Neural progenitor cell (in vitro differentiated cells): ENCODE data around the gene CLDN22. TPM values are rescaled to one million over a fixed set of nuclear protein-coding genes. Genes with fewer than 3 reads are reported as not detected.

ENCODE experiments used
- DNase-seq: peaks from one replicate; pipeline ENCODE4 v3.0.0-alpha.2; 2016; ENCODE audit warnings: low spot score
- H2AFZ ChIP-seq: fragments of 200-600 bp; sonication (generic); replicated peaks from 2 replicates; pipeline ENCODE4 v1.6.1; 2016; ENCODE audit warnings: antibody characterized with exemption
- H3F3A ChIP-seq: fragments of 200-600 bp; sonication (generic); 2 replicates; pipeline ENCODE4 v1.6.1; 2016; ENCODE audit warnings: antibody characterized with exemption, low read depth
- H3K27ac ChIP-seq: fragments of 200-600 bp; sonication (generic); 2 replicates; pipeline ENCODE4 v1.5.1; 2016; ENCODE audit warnings: mild to moderate bottlenecking
- H3K27me3 ChIP-seq: fragments of 200-600 bp; sonication (generic); 2 replicates; pipeline ENCODE4 v1.6.1; 2016; ENCODE audit warnings: mild to moderate bottlenecking, moderate library complexity
- H3K36me3 ChIP-seq: fragments of 200-600 bp; sonication (generic); 2 replicates; pipeline ENCODE4 v1.5.1; 2016
- H3K4me1 ChIP-seq: fragments of 200-600 bp; sonication (generic); 2 replicates; pipeline ENCODE4 v1.6.1; 2016; ENCODE audit warnings: mixed run types
- H3K4me2 ChIP-seq: fragments of 200-600 bp; sonication (generic); 2 replicates; pipeline ENCODE4 v1.6.1; 2016
- H3K4me3 ChIP-seq: fragments of 200-600 bp; sonication (generic); 2 replicates; pipeline ENCODE4 v1.5.1; 2016
- H3K79me2 ChIP-seq: fragments of 200-600 bp; sonication (generic); 2 replicates; pipeline ENCODE4 v1.6.1; 2016; ENCODE audit warnings: low read depth
- H3K9ac ChIP-seq: fragments of 200-600 bp; sonication (generic); 2 replicates; pipeline ENCODE4 v1.6.1; 2016
- H3K9me3 ChIP-seq: fragments of 200-600 bp; sonication (generic); 2 replicates; pipeline ENCODE4 v1.5.1; 2016; ENCODE audit warnings: low read depth
- H4K20me1 ChIP-seq: fragments of 200-600 bp; sonication (generic); 2 replicates; pipeline ENCODE4 v1.6.1; 2016; ENCODE audit warnings: low read depth
- H3K27ac Mint-ChIP-seq: 3 replicates; pipeline ENCODE4 v1.8.0; 2021; ENCODE audit warnings: mixed read lengths
- H3K27me3 Mint-ChIP-seq: 2 replicates; pipeline ENCODE4 v1.8.0; 2022; ENCODE audit warnings: low read depth, mild to moderate bottlenecking, inconsistent platforms, moderate library complexity, mixed read lengths; ENCODE audit not compliant: insufficient read depth
- H3K36me3 Mint-ChIP-seq: 3 replicates; pipeline ENCODE4 v1.8.0; 2021; ENCODE audit warnings: mixed read lengths
- H3K4me1 Mint-ChIP-seq: 3 replicates; pipeline ENCODE4 v1.8.0; 2021; ENCODE audit warnings: mixed read lengths
- H3K4me3 Mint-ChIP-seq: 3 replicates; pipeline ENCODE4 v1.8.0; 2021; ENCODE audit warnings: mild to moderate bottlenecking, moderate library complexity, mixed read lengths
- H3K9me3 Mint-ChIP-seq: 3 replicates; pipeline ENCODE4 v1.8.0; 2020; ENCODE audit warnings: mixed read lengths
- EZH2 ChIP-seq: fragments of 200-600 bp; sonication (generic); IDR thresholded peaks from 2 replicates; pipeline ENCODE4 v1.6.1; 2017; ENCODE audit warnings: antibody characterized with exemption, mild to moderate bottlenecking, moderate library complexity
- EZH2phosphoT487 ChIP-seq: fragments of 200-600 bp; sonication (generic); IDR thresholded peaks from 2 replicates; pipeline ENCODE4 v1.6.1; 2017; ENCODE audit warnings: antibody characterized with exemption
- total RNA-seq: library from RNA; depleted of rRNA; stranded (reverse); fragments of >200 nt; gene quantifications from 2 replicates; pipeline ENCODE4 v1.2.3, GENCODE V29; 2015; ENCODE audit warnings: low replicate concordance
- TF ChIP-seq, protein P1 (sequence below): fragments of 200-600 bp; sonication (generic); IDR thresholded peaks from 2 replicates; pipeline ENCODE4 v1.5.1; 2017; ENCODE audit warnings: antibody characterized with exemption, mild to moderate bottlenecking

Gene CLDN22
- total RNA-seq, 1 donor from 2014 or later, result not detected

- Histone ChIP-seq H3K4me3 (no peak overlapping the region), H3K27ac (no peak overlapping the region), H3K9me3 (no peaks in the 10 kb centered on the region), H3K79me2 (no peaks in the 10 kb centered on the region), H3K9ac (no peak overlapping the region), H4K20me1 (no peaks in the 10 kb centered on the region), H3K36me3 (peaks cover 9% of the 10 kb centered on the region), H3K4me1 (no peaks in the 10 kb centered on the region), H3K4me2 (no peak overlapping the region), H3K27me3 (no peaks in the 10 kb centered on the region), H2AFZ (no peak overlapping the region), H3F3A (no peaks in the 10 kb centered on the region)
- Mint-ChIP-seq H3K4me3 (no peak overlapping the region), H3K4me1 (no peaks in the 10 kb centered on the region), H3K36me3 (peaks cover 27% of the 10 kb centered on the region), H3K9me3 (no peaks in the 10 kb centered on the region), H3K27me3 (peaks cover 5% of the 10 kb centered on the region), H3K27ac (no peak overlapping the region)
- DNase-seq, result no peak
- no peak for TF ChIP-seq EZH2
- TF ChIP-seq EZH2phosphoT487, result no peak
- TF ChIP-seq, protein P1, sequence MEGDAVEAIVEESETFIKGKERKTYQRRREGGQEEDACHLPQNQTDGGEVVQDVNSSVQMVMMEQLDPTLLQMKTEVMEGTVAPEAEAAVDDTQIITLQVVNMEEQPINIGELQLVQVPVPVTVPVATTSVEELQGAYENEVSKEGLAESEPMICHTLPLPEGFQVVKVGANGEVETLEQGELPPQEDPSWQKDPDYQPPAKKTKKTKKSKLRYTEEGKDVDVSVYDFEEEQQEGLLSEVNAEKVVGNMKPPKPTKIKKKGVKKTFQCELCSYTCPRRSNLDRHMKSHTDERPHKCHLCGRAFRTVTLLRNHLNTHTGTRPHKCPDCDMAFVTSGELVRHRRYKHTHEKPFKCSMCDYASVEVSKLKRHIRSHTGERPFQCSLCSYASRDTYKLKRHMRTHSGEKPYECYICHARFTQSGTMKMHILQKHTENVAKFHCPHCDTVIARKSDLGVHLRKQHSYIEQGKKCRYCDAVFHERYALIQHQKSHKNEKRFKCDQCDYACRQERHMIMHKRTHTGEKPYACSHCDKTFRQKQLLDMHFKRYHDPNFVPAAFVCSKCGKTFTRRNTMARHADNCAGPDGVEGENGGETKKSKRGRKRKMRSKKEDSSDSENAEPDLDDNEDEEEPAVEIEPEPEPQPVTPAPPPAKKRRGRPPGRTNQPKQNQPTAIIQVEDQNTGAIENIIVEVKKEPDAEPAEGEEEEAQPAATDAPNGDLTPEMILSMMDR, result no peak
These were observed 34.2 kb downstream of the CLDN22 start for GRCh38 chr4:183285886-183286285.

DNA sequence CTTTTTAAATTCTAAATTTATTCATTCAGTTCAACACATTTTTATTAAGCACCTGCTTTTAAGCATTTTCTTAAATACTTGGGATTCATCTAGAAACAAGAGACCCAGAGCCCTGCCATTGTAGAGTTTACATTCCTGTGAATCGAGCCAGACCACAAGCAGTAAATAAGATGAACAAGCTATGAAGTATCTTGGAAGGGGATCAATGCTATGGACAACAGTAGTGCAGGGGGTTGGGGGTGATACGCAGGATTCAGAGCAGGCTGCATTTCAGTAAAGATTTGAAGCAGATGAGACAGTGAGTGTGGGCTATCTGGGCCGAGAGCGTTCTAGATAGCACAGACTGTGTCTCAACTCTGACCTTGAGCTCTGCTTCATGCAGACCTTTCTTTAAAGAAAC is 35.1 kb downstream of the CLDN22 start:
- Histone ChIP-seq H3K4me2 (no peak overlapping the region), H2AFZ (no peak overlapping the region), H3F3A (no peaks in the 10 kb centered on the region), H3K79me2 (no peaks in the 10 kb centered on the region), H3K9ac (no peak overlapping the region), H3K27ac (no peak overlapping the region), H3K4me1 (no peaks in the 10 kb centered on the region), H3K4me3 (no peak overlapping the region), H4K20me1 (no peaks in the 10 kb centered on the region), H3K9me3 (no peaks in the 10 kb centered on the region), H3K36me3 (peaks cover 16% of the 10 kb centered on the region), H3K27me3 (no peaks in the 10 kb centered on the region)
- Mint-ChIP-seq H3K27me3 (peaks cover 5% of the 10 kb centered on the region), H3K27ac (no peak overlapping the region), H3K4me3 (no peak overlapping the region), H3K9me3 (no peaks in the 10 kb centered on the region), H3K4me1 (no peaks in the 10 kb centered on the region), H3K36me3 (peaks cover 26% of the 10 kb centered on the region)
- TF ChIP-seq, protein P1, result no peak
- TF ChIP-seq EZH2phosphoT487, result no peak
- no peak for TF ChIP-seq EZH2
- DNase-seq, result no peak

DNA sequence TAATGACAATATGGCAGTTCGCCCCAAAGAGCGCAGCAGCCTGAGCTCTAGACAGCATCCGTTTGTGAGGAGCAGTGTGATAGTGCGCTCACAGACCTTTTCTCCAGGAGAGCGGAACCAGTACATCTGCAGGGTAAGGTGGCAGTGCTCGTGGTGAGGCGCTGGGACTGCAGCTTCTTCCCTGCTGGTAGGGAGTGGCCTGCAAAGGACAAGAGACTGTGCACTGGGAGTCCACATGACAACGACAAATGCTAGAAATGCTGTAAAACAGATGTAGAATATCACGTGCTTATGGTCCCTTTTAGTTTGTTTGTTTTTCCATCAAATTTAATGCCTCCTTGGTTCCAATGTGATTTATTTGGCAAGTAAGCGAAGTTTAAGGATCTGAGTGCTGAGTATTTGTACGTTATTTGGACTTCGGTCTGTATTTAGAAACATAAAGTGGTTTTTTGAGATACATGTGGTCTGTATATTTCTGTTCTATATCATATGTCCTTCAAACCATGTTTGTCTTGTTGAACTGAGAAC is 35.8 kb downstream of the CLDN22 start:
- peaks cover 27% of the 10 kb centered on the region for H3K36me3 Mint-ChIP-seq

More for the DNA sequence above, 35.8 kb downstream of the CLDN22 start:
- no peak overlapping the region for H3K9ac ChIP-seq
- H3F3A ChIP-seq, result no peaks in the 10 kb centered on the region
- no peaks in the 10 kb centered on the region for H3K27me3 ChIP-seq
- no peaks in the 10 kb centered on the region for H3K79me2 ChIP-seq
- H3K4me3 Mint-ChIP-seq, result no peak overlapping the region
- H3K27ac Mint-ChIP-seq, result no peak overlapping the region
- no peaks in the 10 kb centered on the region for H4K20me1 ChIP-seq
- H3K9me3 ChIP-seq, result no peaks in the 10 kb centered on the region
- H3K9me3 Mint-ChIP-seq, result no peaks in the 10 kb centered on the region
- H3K27me3 Mint-ChIP-seq, result peaks cover 4% of the 10 kb centered on the region
- DNase-seq, result no peak
- H2AFZ ChIP-seq, result no peak overlapping the region
- no peaks in the 10 kb centered on the region for H3K4me1 ChIP-seq
- H3K36me3 ChIP-seq, result peaks cover 16% of the 10 kb centered on the region
- H3K4me2 ChIP-seq, result no peak overlapping the region
- H3K4me1 Mint-ChIP-seq, result no peaks in the 10 kb centered on the region
- no peak overlapping the region for H3K27ac ChIP-seq
- H3K4me3 ChIP-seq, result no peak overlapping the region
- TF ChIP-seq, protein P1, result no peak
- no peak for TF ChIP-seq EZH2phosphoT487
- TF ChIP-seq EZH2, result no peak
